HG02973 (cell line): Measurements from ENCODE around the gene PDE4A.

Experiments used
- ATAC-seq: cut with Tn5 transposase; IDR thresholded peaks from one replicate; pipeline ENCODE4 v1.9.1; 2021; ENCODE audit warnings: moderate library complexity; ENCODE audit not compliant: unreplicated experiment

The PDE4A gene

DNA sequence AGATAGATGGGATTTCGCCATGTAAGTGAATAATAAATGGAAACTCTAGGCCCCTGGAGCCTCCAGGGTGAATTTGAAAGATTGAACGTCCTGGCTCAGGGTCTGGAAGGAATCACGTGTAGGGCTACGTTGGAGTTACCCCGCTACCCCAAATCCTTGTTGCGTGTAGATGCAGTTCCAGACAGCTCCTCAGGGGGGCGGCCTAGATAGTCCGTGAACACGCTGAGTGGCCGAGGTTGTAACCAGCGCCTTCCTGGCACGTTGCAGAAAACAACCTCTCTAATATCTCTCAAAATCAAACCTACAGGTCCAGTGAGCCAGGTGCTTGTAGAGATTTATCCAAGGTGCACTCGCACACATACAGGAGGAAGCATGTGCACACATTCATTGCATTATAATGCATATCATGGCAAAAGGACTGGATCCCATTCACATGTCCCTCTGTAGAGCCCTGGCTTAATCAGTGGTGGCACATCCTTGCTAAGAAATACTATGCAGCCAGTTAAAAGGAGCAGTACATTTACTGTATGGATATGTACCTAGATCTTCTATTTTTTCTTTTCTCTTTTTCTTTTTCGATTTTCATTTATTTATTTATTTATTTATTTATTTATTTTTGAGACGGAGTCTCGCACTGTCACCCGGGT lies 85.4 kb downstream of the PDE4A start:
- no peak for ATAC-seq

GRCh38 chr19:10508036-10508435 lies 87.7 kb downstream of the PDE4A start:
- ATAC-seq = no peak

- no peak for ATAC-seq
These were observed 88.4 kb downstream of the PDE4A start for GRCh38 chr19:10508707-10509106.

DNA sequence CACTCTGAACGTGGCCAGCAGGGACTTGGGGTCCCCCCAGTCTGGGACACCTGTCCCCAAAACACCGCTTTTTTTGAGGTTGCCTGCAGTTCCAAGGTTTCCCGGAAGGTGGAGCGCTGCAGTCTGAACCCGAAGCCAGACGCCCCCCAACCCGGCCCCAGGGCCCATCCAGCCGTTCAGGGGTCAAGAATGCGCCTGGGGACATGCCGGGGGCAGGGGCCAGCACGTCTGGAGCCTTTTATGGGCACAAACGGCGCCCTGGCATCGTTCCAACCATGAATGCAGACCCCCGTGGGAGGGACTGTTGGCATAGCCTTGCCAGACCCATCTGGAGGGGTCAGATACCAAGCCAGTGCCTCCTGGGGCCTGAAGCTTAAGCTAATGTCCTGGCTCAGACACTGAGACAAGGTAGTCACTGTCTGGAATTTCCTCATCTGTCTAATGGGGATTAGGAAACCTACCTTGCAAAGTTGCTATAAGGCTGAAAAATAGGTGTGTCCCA lies 90.0 kb downstream of the PDE4A start:
- ATAC-seq = no peak

DNA sequence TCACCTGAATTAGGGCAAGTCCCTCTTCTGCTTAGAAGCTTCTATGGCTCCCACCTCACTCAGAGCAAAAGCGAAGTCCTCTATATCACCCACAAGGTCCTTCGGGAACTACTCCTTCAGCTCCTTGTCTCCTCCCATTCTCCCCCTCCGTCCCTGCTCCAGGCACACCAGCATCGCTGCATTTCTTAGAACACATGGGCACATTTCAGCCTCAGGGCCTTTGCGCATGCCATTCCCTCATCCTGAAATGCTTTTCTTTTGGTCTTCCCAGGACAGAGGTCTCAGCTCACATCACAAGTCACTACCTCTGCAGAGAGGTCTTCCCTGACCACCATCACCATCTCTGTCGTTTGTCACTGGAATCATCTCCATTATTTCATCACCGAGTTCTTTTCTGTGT lies 92.9 kb downstream of the PDE4A start:
- no peak for ATAC-seq

GRCh38 chr19:10514211-10515145 lies 94.1 kb downstream of the PDE4A start:
- ATAC-seq = no peak

DNA sequence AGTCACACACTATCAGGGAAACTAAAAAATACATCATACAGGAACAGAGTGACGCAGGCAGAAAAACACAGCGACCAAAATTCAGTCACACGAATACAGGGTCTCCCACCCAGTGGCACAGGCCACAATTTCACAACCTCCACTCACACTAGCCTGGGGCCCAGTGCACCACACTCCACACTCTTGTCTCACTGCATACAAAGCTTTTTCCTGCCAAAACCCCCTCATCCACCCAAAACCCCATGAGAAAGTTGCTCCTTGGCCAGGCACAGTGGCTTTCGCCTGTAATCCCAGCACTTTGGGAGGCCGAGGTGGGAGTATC lies 95.7 kb downstream of the PDE4A start:
- no peak for ATAC-seq

DNA sequence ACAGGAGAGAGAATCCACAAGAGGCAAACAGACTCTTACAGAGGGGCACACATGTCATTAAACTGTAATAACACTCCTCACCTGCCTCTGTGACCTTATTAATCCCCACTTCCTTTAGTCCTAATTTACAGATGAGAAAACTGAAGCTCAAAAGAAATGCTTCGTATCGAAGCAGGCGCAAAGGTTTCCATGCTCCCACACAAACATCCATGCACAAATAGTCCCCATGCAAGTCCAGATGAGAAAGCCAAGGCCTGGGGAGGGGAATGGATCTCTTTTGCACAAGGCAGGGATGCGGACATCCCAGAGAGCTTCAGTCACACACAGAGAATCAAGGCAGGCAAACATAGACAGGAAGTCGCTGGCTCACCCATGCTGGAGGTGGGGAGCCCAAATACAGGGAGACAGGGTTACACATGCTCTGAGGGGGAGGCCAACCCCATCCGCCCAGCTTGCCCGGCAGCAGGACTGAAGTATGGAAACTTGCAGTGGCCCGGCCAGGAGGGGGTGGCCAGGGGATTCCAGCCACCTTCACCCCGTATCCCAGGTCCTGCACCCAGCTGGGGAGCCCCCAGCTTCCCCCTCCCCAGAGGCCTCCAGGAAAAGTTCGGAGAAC lies 96.4 kb downstream of the PDE4A start:
- ATAC-seq = no peak

- no peak for ATAC-seq
These were observed 97.0 kb downstream of the PDE4A start, which contains the start of gene S1PR5 for GRCh38 chr19:10517361-10517759. Gene S1PR5, minus strand, starts transcription at chr19:10517447. Its CDS starts 2,436 bp downstream, at chr19:10515011.

- ATAC-seq = no peak
These were observed 97.6 kb downstream of the PDE4A start for GRCh38 chr19:10517760-10518443.

GRCh38 chr19:10518444-10519361 lies 98.4 kb downstream of the PDE4A start:
- ATAC-seq = no peak
